Endothelial cell of umbilical vein (primary cell): ENCODE results near the gene FOXL2NB. TPM values are rescaled to one million over a fixed set of nuclear protein-coding genes. Genes with fewer than 3 reads are reported as not detected.

Source experiments
- BruUV-seq: library from RNA; stranded (reverse); fragments of 400-500 nt; replicated peaks from 2 replicates; lab custom pipeline; 2021; lab: Mats Ljungman, UMichigan
- CTCF ChIA-PET: fragments of 300-600, 350-600 bp; sonication (Branson Sonifier 250); formaldehyde crosslinking; loops from one replicate; lab custom pipeline; 2021; ENCODE audit warnings: antibody characterized with exemption, inconsistent platforms; lab: Charles Lee
- POLR2A ChIA-PET: fragments of 300-600, 350-600 bp; sonication (Branson Sonifier 250); formaldehyde crosslinking; loops from one replicate; lab custom pipeline; 2021; ENCODE audit warnings: antibody characterized with exemption, inconsistent platforms; lab: Charles Lee
- DNase-seq: peaks from one replicate; pipeline ENCODE4 v3.0.0-alpha.2; 2011; ENCODE audit warnings: low read depth, low spot score
- FAIRE-seq: peaks from 2 replicates; lab custom pipeline; 2011; peaks lifted over from hg19 to GRCh38; lab: Jason Lieb, UNC
- H2AFZ ChIP-seq: 2 replicates; pipeline ENCODE4 v1.6.0; 2012; ENCODE audit warnings: low read depth, low read length, control low read depth, inconsistent platforms
- H3K27ac ChIP-seq: 2 replicates; pipeline ENCODE4 v1.5.1; 2011; ENCODE audit warnings: low read depth, mild to moderate bottlenecking, control low read depth, low read length, moderate library complexity; ENCODE audit not compliant: insufficient read depth
- H3K27me3 ChIP-seq, 2 experiments: 2 replicates each; pipeline versions ENCODE4 v1.6.0 to v1.6.1; 2011; ENCODE audit warnings: low read length in 2 of 2, mixed read lengths in 1 of 2; ENCODE audit not compliant: control insufficient read depth in 2 of 2, insufficient read depth in 2 of 2
- H3K36me3 ChIP-seq, 2 experiments: 2 replicates in 1 of 2; 3 replicates in 1 of 2; pipeline ENCODE4 v1.5.1; 2011; ENCODE audit warnings: low read length in 2 of 2, mild to moderate bottlenecking in 1 of 2, moderate library complexity in 1 of 2; ENCODE audit not compliant: control insufficient read depth in 2 of 2, insufficient read depth in 2 of 2; ENCODE audit errors: extremely low read depth in 1 of 2
- H3K4me1 ChIP-seq: 3 replicates; pipeline ENCODE4 v1.5.1; 2011; ENCODE audit warnings: mild to moderate bottlenecking, low read length; ENCODE audit not compliant: control insufficient read depth, insufficient read depth; ENCODE audit errors: extremely low read depth
- H3K4me2 ChIP-seq: 2 replicates; pipeline ENCODE4 v1.6.1; 2011; ENCODE audit warnings: low read length, control low read depth, mixed read lengths; ENCODE audit not compliant: insufficient read depth
- H3K4me3 ChIP-seq, 3 experiments: fragments of 200-600 bp in 1 of 3; sonication (generic), shearing (Covaris generic) in 1 of 3; replicated peaks in 1 of 3; 2 replicates each; pipeline ENCODE4 v1.5.1; 2011 to 2016; ENCODE audit warnings: control low read depth in 3 of 3, low read length in 3 of 3, mild to moderate bottlenecking in 2 of 3, inconsistent platforms in 1 of 3, low read depth in 1 of 3, moderate library complexity in 1 of 3; ENCODE audit not compliant: insufficient read depth in 1 of 3
- H3K79me2 ChIP-seq: 2 replicates; pipeline ENCODE4 v1.6.0; 2012; ENCODE audit warnings: low read length, inconsistent platforms; ENCODE audit not compliant: control insufficient read depth, insufficient read depth
- H3K9ac ChIP-seq: replicated peaks from 2 replicates; pipeline ENCODE3; 2011; ENCODE audit warnings: low read length, control low read depth; ENCODE audit not compliant: insufficient read depth; ENCODE audit errors: extremely low read depth
- H3K9me1 ChIP-seq: replicated peaks from 3 replicates; pipeline ENCODE4 v1.6.0; 2011; ENCODE audit warnings: mild to moderate bottlenecking, low read length; ENCODE audit not compliant: control insufficient read depth, insufficient read depth; ENCODE audit errors: extremely low read depth
- H3K9me3 ChIP-seq: replicated peaks from 2 replicates; pipeline ENCODE4 v1.5.1; 2012; ENCODE audit warnings: low read length, inconsistent platforms; ENCODE audit not compliant: control insufficient read depth, insufficient read depth
- H4K20me1 ChIP-seq: replicated peaks from 2 replicates; pipeline ENCODE3; 2011; ENCODE audit warnings: mild to moderate bottlenecking, low read length; ENCODE audit not compliant: control insufficient read depth, insufficient read depth; ENCODE audit errors: extremely low read depth
- EZH2 ChIP-seq: IDR thresholded peaks from 2 replicates; pipeline ENCODE4 v1.6.1; 2012; ENCODE audit warnings: borderline replicate concordance, low read depth, mild to moderate bottlenecking, moderate library complexity, low read length, inconsistent platforms; ENCODE audit not compliant: severe bottlenecking
- GATA2 ChIP-seq: IDR thresholded peaks from 2 replicates; pipeline ENCODE4 v1.7.0; 2011; ENCODE audit warnings: low read depth, mild to moderate bottlenecking, moderate library complexity, mixed read lengths, low read length; ENCODE audit not compliant: insufficient read length, insufficient read depth
- JUN ChIP-seq: IDR thresholded peaks from 2 replicates; pipeline ENCODE4 v1.6.1; 2011; ENCODE audit warnings: borderline replicate concordance, low read depth; ENCODE audit not compliant: insufficient read length, insufficient read depth
- MYC ChIP-seq: IDR thresholded peaks from one replicate; pipeline ENCODE4 v1.6.1; 2011; ENCODE audit warnings: mild to moderate bottlenecking, low read depth, low read length
- POLR2AphosphoS5 ChIP-seq: IDR thresholded peaks from 2 replicates; pipeline ENCODE4 v1.6.1; 2012; ENCODE audit warnings: low read depth, mild to moderate bottlenecking, control low read depth, low read length, moderate library complexity; ENCODE audit not compliant: insufficient read depth
- dilution Hi-C: fragments of 300-500 bp; cut with MboI; formaldehyde crosslinking; loops from one replicate; pipeline ENCODE4 v1.15.0; 2019; ENCODE audit warnings: low sequenced_read_pairs; ENCODE audit not compliant: extremely low pct_ligation_motif_present
- intact Hi-C: fragments of 100-400 bp; cut with micrococcal nuclease; formaldehyde crosslinking; loops from one replicate; pipeline ENCODE4 v1.10.0; 2022
- polyA plus RNA-seq, 4 experiments: library from polyadenylated mRNA; depleted of rRNA in 3 of 4; stranded (reverse) in 3 of 4; unstranded in 1 of 4; fragments of >200 nt; gene quantifications; 2 replicates each; pipeline versions ENCODE4 v1.2.1 to v1.2.3, GENCODE V29; 2011 to 2012; ENCODE audit warnings: missing spikeins in 1 of 4
- total RNA-seq: library from RNA; stranded (reverse); gene quantifications from 2 replicates; pipeline ENCODE4 v1.2.3, GENCODE V29; 2021
- TF ChIP-seq, protein P1 (sequence below): IDR thresholded peaks from 2 replicates; pipeline ENCODE4 v1.6.1; 2011; ENCODE audit not compliant: insufficient read depth, insufficient read length

The FOXL2NB gene
- total and polyA plus RNA-seq, 2 donors (not counting 3 experiments of a cell fraction or from before 2014, with no cell fraction given), result 0.01 TPM; not detected in 1

DNA sequence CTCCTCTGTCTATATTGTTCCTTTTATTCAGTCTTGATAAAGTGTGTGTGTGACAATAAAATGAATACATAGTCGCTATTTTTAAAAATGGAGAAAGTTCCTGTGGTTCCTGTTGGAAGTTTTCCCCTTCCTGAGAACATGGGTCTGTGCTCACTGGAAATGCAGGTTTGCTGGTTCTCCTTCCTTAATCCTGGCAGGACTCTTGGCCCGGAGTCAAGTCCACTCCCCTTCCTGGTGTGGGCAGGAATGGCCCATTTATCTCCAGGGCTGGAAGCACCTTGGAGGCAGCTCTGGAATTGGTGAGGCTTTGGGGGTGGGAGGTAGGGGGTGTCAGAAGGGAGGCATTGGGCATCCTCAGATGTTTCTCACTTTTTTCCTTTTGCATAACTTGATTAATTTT lies 30.2 kb upstream of the FOXL2NB start:
- H3K9ac ChIP-seq, result no peak overlapping the region
- TF ChIP-seq JUN (no peak), GATA2 (no peak), POLR2AphosphoS5 (no peak), EZH2 (no peak), MYC (no peak)
- TF ChIP-seq, protein P1, sequence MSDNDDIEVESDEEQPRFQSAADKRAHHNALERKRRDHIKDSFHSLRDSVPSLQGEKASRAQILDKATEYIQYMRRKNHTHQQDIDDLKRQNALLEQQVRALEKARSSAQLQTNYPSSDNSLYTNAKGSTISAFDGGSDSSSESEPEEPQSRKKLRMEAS, result no peak
- FAIRE-seq (no peak), DNase-seq (no peak)
- dilution Hi-C loops (no loop called here), intact Hi-C loops (loop anchor here (1.0 kb wide), 1 partner anchor 323 kb away; the partner anchor contains the start of gene CEP70)
- H3K4me1 ChIP-seq, result peaks cover 12% of the 10 kb centered on the region
- H3K79me2 ChIP-seq, result no peaks in the 10 kb centered on the region
- CTCF ChIA-PET, result interaction anchor here (0.6 to 13.0 kb wide), 36 partner anchors 8 to 499 kb away, joined by 3 to 862 read pairs (median 17); partner anchors contain the start of genes CEP70, FAIM, FOXL2 and FOXL2NB
- H3K4me3 ChIP-seq, result no peak overlapping the region
- no peaks in the 10 kb centered on the region for H3K36me3 ChIP-seq
- H4K20me1 ChIP-seq, result no peaks in the 10 kb centered on the region
- POLR2A ChIA-PET, result interaction anchor here (0.7 to 1.7 kb wide), 3 partner anchors 9 to 323 kb away, joined by 4 to 11 read pairs (median 4); partner anchors contain the start of gene CEP70
- peak overlapping the region; percentile 46 for H2AFZ ChIP-seq
- H3K4me2 ChIP-seq, result no peak overlapping the region
- H3K9me1 ChIP-seq, result no peaks in the 10 kb centered on the region
- no peak overlapping the region for H3K27ac ChIP-seq
- H3K27me3 ChIP-seq, result no peaks in the 10 kb centered on the region
- no peaks in the 10 kb centered on the region for H3K9me3 ChIP-seq
- BruUV-seq, result no TSS peak

DNA sequence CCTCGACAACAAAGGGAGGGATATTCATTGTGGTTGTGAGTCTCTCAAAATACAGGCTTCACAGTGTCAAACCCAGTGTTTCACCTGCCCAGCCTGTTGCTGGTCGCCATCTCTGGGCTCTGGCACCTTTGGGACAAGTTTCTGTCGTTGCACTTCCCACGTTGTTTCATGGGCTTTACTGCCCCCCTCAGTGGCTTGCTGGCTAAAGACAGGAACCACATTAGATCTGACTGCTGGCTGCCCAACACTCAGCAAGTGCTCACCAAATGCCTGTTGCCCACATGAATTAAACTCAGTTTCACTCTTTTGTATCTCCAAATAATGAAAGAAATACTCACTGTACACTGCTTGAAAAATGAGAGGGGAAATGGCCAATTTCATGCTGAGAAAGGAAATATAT lies 27.7 kb upstream of the FOXL2NB start:
- TF ChIP-seq GATA2, result no peak
- Histone ChIP-seq H3K79me2 (no peaks in the 10 kb centered on the region), H3K9me3 (no peaks in the 10 kb centered on the region), H2AFZ (no peak overlapping the region), H3K4me3 (no peak overlapping the region), H3K9me1 (no peaks in the 10 kb centered on the region), H3K27ac (no peak overlapping the region), H3K27me3 (peaks cover 0 to 2% of the 10 kb centered on the region in 2 experiments), H3K4me1 (peaks cover 15% of the 10 kb centered on the region), H3K9ac (no peak overlapping the region), H4K20me1 (no peaks in the 10 kb centered on the region), H3K36me3 (no peaks in the 10 kb centered on the region), H3K4me2 (no peak overlapping the region)
- no TSS peak for BruUV-seq
- DNase-seq, result no peak
- dilution Hi-C loops, result no loop called here
- FAIRE-seq, result no peak
- POLR2A ChIA-PET, result no interaction called here
- intact Hi-C loops, result no loop called here
- CTCF ChIA-PET, result interaction anchor here (1.0 to 13.0 kb wide), 6 partner anchors 17 to 440 kb away, joined by 3 to 862 read pairs (median 9); partner anchors contain the start of gene CEP70
